ENCODE measurements around the gene CTRL.

- TF ChIP-seq POLR2A (IDR thresholded peaks at IDR 0.05), result no peak
- no peak for TF ChIP-seq CTCF (IDR thresholded peaks at IDR 0.05)
These were observed 29.9 kb downstream of the CTRL start for GRCh38 chr16:67901734-67902133.
